Islet precursor cell (in vitro differentiated cells): ENCODE results near the gene HMX1.
A peak's percentile ranks its signal among the peaks of the same experiment; 100 is the strongest.

Source experiments
- DNase-seq: peaks from one replicate; pipeline ENCODE4 v3.0.0-alpha.2; 2018

The HMX1 gene

GRCh38 chr4:8817096-8817812 lies 54.4 kb downstream of the HMX1 start:
- DNase-seq, result peak; percentile 48
